ENCODE data around the gene PIP5K1B. TPM values are rescaled to one million over a fixed set of nuclear protein-coding genes. Genes with fewer than 3 reads are reported as not detected.

PIP5K1B gene
- total RNA-seq, 1 experiment from 2014 or later: 0.20 TPM

DNA sequence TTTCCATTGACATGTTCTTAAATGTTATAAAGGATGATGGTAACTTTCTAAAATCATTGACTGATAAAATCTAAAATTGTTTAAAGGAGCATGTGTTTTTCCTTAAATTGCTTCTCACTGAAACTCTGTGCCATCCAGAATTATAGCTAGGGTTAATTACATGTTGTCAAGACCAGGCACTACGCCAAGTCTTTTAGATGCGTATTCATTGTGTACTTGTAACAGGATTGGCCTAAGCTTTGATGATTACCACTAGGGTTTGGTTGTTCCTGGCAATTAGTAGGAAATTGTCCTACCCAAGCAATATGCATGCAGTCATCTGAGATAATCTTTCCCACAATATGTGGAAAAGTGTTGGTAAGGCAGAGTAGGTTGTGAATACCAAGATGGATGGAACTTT, 265.1 kb downstream of the PIP5K1B start:
- RAD21 ChIA-PET (ENCODE audit: low non-redundant PET in 1 of 2, low total read pairs in 2 of 2, uncharacterized antibody in 2 of 2, unreplicated experiment in 2 of 2): no interaction called here
- H3K9me2 ChIP-seq (ENCODE audit: insufficient read depth): no peaks in the 10 kb centered on the region
- CTCF ChIA-PET: no interaction called here
- DNase-seq (ENCODE audit: low read depth, low spot score) (no peak), ATAC-seq (no peak)
- no peak overlapping the region for H2AFZ ChIP-seq (ENCODE audit: low read depth, low read length, poor library complexity, severe bottlenecking)
- no peak overlapping the region for H3K4me2 ChIP-seq (ENCODE audit: low read length)
- peaks cover 11% of the 10 kb centered on the region; the same call in 1 of the 2 replicates for H3K27me3 ChIP-seq (ENCODE audit: insufficient read depth, low read length)
- POLR2A ChIA-PET: no interaction called here
- H4K20me1 ChIP-seq (ENCODE audit: insufficient read depth): no peaks in the 10 kb centered on the region
- H3K27ac ChIP-seq (ENCODE audit: low read depth, low read length): no peak overlapping the region
- no peaks in the 10 kb centered on the region for H3K9me3 ChIP-seq (ENCODE audit: control insufficient read depth in 1 of 2, insufficient read depth in 1 of 2, low read depth in 1 of 2, low read length in 2 of 2)
- no peak overlapping the region for H3K9ac ChIP-seq (ENCODE audit: low read length)
- intact Hi-C loops (cut with micrococcal nuclease): no loop called here
- no peaks in the 10 kb centered on the region for H3K79me2 ChIP-seq (ENCODE audit: insufficient read depth, low read length)
- no peaks in the 10 kb centered on the region for H3K4me1 ChIP-seq (ENCODE audit: control insufficient read depth in 1 of 2, insufficient read depth in 2 of 2, low read length in 2 of 2)
- H3K36me3 ChIP-seq (ENCODE audit: control insufficient read depth in 1 of 2, insufficient read depth in 2 of 2, low read length in 2 of 2): no peaks in the 10 kb centered on the region
- H3K4me3 ChIP-seq (replicated peaks in 1 of 2; ENCODE audit: low read depth in 1 of 2, low read length in 2 of 2): no peak overlapping the region
- TF ChIP-seq, protein P1, sequence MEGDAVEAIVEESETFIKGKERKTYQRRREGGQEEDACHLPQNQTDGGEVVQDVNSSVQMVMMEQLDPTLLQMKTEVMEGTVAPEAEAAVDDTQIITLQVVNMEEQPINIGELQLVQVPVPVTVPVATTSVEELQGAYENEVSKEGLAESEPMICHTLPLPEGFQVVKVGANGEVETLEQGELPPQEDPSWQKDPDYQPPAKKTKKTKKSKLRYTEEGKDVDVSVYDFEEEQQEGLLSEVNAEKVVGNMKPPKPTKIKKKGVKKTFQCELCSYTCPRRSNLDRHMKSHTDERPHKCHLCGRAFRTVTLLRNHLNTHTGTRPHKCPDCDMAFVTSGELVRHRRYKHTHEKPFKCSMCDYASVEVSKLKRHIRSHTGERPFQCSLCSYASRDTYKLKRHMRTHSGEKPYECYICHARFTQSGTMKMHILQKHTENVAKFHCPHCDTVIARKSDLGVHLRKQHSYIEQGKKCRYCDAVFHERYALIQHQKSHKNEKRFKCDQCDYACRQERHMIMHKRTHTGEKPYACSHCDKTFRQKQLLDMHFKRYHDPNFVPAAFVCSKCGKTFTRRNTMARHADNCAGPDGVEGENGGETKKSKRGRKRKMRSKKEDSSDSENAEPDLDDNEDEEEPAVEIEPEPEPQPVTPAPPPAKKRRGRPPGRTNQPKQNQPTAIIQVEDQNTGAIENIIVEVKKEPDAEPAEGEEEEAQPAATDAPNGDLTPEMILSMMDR (IDR thresholded peaks at IDR 0.05 in 2 of 3, conservative IDR thresholded peaks at IDR 0.05 in 1 of 3; ENCODE audit: borderline replicate concordance in 1 of 3, insufficient read depth in 1 of 3, low read depth in 2 of 3, low read length in 2 of 3): no peak
- TF ChIP-seq ZNF274 (IDR thresholded peaks at IDR 0.05; ENCODE audit: low read depth, low read length) (no peak), JUND (IDR thresholded peaks at IDR 0.05) (no peak), MAX (IDR thresholded peaks at IDR 0.05) (no peak), ZFX (IDR thresholded peaks at IDR 0.05) (no peak)
- no TSS peak for BruUV-seq (replicated peaks)

- no peak overlapping the region for H2AFZ ChIP-seq (ENCODE audit: low read depth, low read length, poor library complexity, severe bottlenecking)
- no peak overlapping the region for H3K9ac ChIP-seq (ENCODE audit: low read length)
- ATAC-seq: no peak
- RAD21 ChIA-PET (ENCODE audit: low non-redundant PET in 1 of 2, low total read pairs in 2 of 2, uncharacterized antibody in 2 of 2, unreplicated experiment in 2 of 2): no interaction called here
- H3K79me2 ChIP-seq (ENCODE audit: insufficient read depth, low read length): no peaks in the 10 kb centered on the region
- H3K9me2 ChIP-seq (ENCODE audit: insufficient read depth): no peaks in the 10 kb centered on the region
- no TSS peak for BruUV-seq (replicated peaks)
- POLR2A ChIA-PET: no interaction called here
- H3K4me1 ChIP-seq (ENCODE audit: control insufficient read depth in 1 of 2, insufficient read depth in 2 of 2, low read length in 2 of 2): no peaks in the 10 kb centered on the region
- no peaks in the 10 kb centered on the region for H3K36me3 ChIP-seq (ENCODE audit: control insufficient read depth in 1 of 2, insufficient read depth in 2 of 2, low read length in 2 of 2)
- H3K4me2 ChIP-seq (ENCODE audit: low read length): no peak overlapping the region
- CTCF ChIA-PET: no interaction called here
- no peak overlapping the region for H3K4me3 ChIP-seq (replicated peaks in 1 of 2; ENCODE audit: low read depth in 1 of 2, low read length in 2 of 2)
- H3K9me3 ChIP-seq (ENCODE audit: control insufficient read depth in 1 of 2, insufficient read depth in 1 of 2, low read depth in 1 of 2, low read length in 2 of 2): no peaks in the 10 kb centered on the region
- H3K27me3 ChIP-seq (ENCODE audit: insufficient read depth, low read length): 0 out of 2 replicates have a peak, but pooled peaks cover 3% of the 10 kb centered on the region
- H4K20me1 ChIP-seq (ENCODE audit: insufficient read depth): no peaks in the 10 kb centered on the region
- DNase-seq (ENCODE audit: low read depth, low spot score): no peak
- intact Hi-C loops (cut with micrococcal nuclease): no loop called here
- no peak overlapping the region for H3K27ac ChIP-seq (ENCODE audit: low read depth, low read length)
- TF ChIP-seq ATF3 (IDR thresholded peaks at IDR 0.05) (no peak), RAD21 (IDR thresholded peaks at IDR 0.05; ENCODE audit: low read depth) (no peak), POLR2AphosphoS5 (IDR thresholded peaks at IDR 0.05; ENCODE audit: low read depth, low read length) (no peak), SRF (IDR thresholded peaks at IDR 0.05; ENCODE audit: low read depth) (no peak), JUND (IDR thresholded peaks at IDR 0.05) (no peak), SP1 (IDR thresholded peaks at IDR 0.05; ENCODE audit: low read depth) (no peak), MAX (IDR thresholded peaks at IDR 0.05) (no peak), EGR1 (IDR thresholded peaks at IDR 0.05; ENCODE audit: low read depth) (no peak), EZH2 (IDR thresholded peaks at IDR 0.05) (no peak), EZH2phosphoT487 (IDR thresholded peaks at IDR 0.05; ENCODE audit: borderline replicate concordance) (no peak)
- TF ChIP-seq, protein P1 (IDR thresholded peaks at IDR 0.05 in 2 of 3, conservative IDR thresholded peaks at IDR 0.05 in 1 of 3; ENCODE audit: borderline replicate concordance in 1 of 3, insufficient read depth in 1 of 3, low read depth in 2 of 3, low read length in 2 of 3): no peak
- TF ChIP-seq, protein P2, sequence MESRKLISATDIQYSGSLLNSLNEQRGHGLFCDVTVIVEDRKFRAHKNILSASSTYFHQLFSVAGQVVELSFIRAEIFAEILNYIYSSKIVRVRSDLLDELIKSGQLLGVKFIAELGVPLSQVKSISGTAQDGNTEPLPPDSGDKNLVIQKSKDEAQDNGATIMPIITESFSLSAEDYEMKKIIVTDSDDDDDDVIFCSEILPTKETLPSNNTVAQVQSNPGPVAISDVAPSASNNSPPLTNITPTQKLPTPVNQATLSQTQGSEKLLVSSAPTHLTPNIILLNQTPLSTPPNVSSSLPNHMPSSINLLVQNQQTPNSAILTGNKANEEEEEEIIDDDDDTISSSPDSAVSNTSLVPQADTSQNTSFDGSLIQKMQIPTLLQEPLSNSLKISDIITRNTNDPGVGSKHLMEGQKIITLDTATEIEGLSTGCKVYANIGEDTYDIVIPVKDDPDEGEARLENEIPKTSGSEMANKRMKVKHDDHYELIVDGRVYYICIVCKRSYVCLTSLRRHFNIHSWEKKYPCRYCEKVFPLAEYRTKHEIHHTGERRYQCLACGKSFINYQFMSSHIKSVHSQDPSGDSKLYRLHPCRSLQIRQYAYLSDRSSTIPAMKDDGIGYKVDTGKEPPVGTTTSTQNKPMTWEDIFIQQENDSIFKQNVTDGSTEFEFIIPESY (IDR thresholded peaks at IDR 0.05; ENCODE audit: extremely low read depth, insufficient replicate concordance, low read length): no peak
Observed at GRCh38 chr9:68973619-68974018, 268.6 kb downstream of the PIP5K1B start.

All from HCT116 (cell line).